H9 (cell line): ENCODE measurements around the gene PLEKHO1. TPM values are rescaled to one million over a fixed set of nuclear protein-coding genes. Genes with fewer than 3 reads are reported as not detected.
"Not testable (repeated sequence)": the region's sequence is repeated elsewhere in the genome, so short reads cannot be mapped to it uniquely, and the experiment has no call there.

Experiments
- DNase-seq: peaks from one replicate; pipeline ENCODE4 v3.0.0-alpha.2; 2017
- H2AFZ ChIP-seq: one replicate; pipeline ENCODE4 v1.6.1; 2013; ENCODE audit warnings: mild to moderate bottlenecking, low read length, control low read depth, moderate library complexity
- H2AK5ac ChIP-seq: 2 replicates; pipeline ENCODE4 v1.6.1; 2013; ENCODE audit warnings: low read length, control low read depth, mixed read lengths; ENCODE audit not compliant: insufficient read length
- H2BK120ac ChIP-seq: one replicate; pipeline ENCODE4 v1.6.1; 2013; ENCODE audit warnings: low read depth, mild to moderate bottlenecking, low read length, control low read depth, inconsistent platforms; ENCODE audit not compliant: poor library complexity, severe bottlenecking
- H2BK12ac ChIP-seq: 2 replicates; pipeline ENCODE4 v1.6.1; 2013; ENCODE audit warnings: low read length, control low read depth, mixed read lengths, low read depth; ENCODE audit not compliant: insufficient read length
- H2BK15ac ChIP-seq: 2 replicates; pipeline ENCODE4 v1.6.1; 2013; ENCODE audit warnings: low read depth, low read length, control low read depth
- H2BK20ac ChIP-seq: one replicate; pipeline ENCODE4 v1.6.1; 2013; ENCODE audit warnings: low read depth, mild to moderate bottlenecking, low read length, control low read depth, inconsistent platforms; ENCODE audit not compliant: poor library complexity, severe bottlenecking
- H2BK5ac ChIP-seq: 2 replicates; pipeline ENCODE4 v1.6.1; 2013; ENCODE audit warnings: low read length, control low read depth, mixed read lengths; ENCODE audit not compliant: insufficient read length
- H3K14ac ChIP-seq: 2 replicates; pipeline ENCODE4 v1.6.1; 2013; ENCODE audit warnings: low read length, control low read depth; ENCODE audit not compliant: insufficient read depth
- H3K18ac ChIP-seq: 2 replicates; pipeline ENCODE4 v1.6.1; 2013; ENCODE audit warnings: low read depth, mild to moderate bottlenecking, mixed read lengths, low read length, control low read depth; ENCODE audit not compliant: insufficient read length
- H3K23ac ChIP-seq: 2 replicates; pipeline ENCODE4 v1.6.1; 2013; ENCODE audit warnings: low read length, control low read depth, mixed read lengths, low read depth; ENCODE audit not compliant: insufficient read length
- H3K23me2 ChIP-seq: 2 replicates; pipeline ENCODE4 v1.6.1; 2013; ENCODE audit warnings: low read depth, mild to moderate bottlenecking, mixed read lengths, low read length, control low read depth; ENCODE audit not compliant: insufficient read length, poor library complexity, severe bottlenecking
- H3K27ac ChIP-seq: 2 replicates; pipeline ENCODE4 v1.5.1; 2013; ENCODE audit warnings: low read length, control low read depth, mixed read lengths, low read depth; ENCODE audit not compliant: insufficient read length
- H3K27me3 ChIP-seq: 2 replicates; pipeline ENCODE4 v1.6.1; 2013; ENCODE audit warnings: low read length, control low read depth, inconsistent platforms; ENCODE audit not compliant: insufficient read depth
- H3K4ac ChIP-seq: 2 replicates; pipeline ENCODE4 v1.6.1; 2013; ENCODE audit warnings: low read depth, mild to moderate bottlenecking, control low read depth, inconsistent platforms, low read length, moderate library complexity
- H3K4me1 ChIP-seq: 2 replicates; pipeline ENCODE4 v1.6.1; 2013; ENCODE audit warnings: low read length, control low read depth, inconsistent platforms; ENCODE audit not compliant: insufficient read depth
- H3K4me2 ChIP-seq: 2 replicates; pipeline ENCODE4 v1.6.1; 2013; ENCODE audit warnings: low read length, control low read depth, mixed read lengths; ENCODE audit not compliant: insufficient read length, insufficient read depth
- H3K56ac ChIP-seq: 2 replicates; pipeline ENCODE4 v1.6.1; 2013; ENCODE audit warnings: low read depth, mild to moderate bottlenecking, mixed read lengths, low read length, control low read depth; ENCODE audit not compliant: insufficient read length
- H3K79me1 ChIP-seq: 2 replicates; pipeline ENCODE4 v1.6.1; 2013; ENCODE audit warnings: low read depth, mild to moderate bottlenecking, moderate library complexity, low read length, control low read depth, inconsistent platforms; ENCODE audit not compliant: insufficient read depth, poor library complexity, severe bottlenecking
- H3K79me2 ChIP-seq: 2 replicates; pipeline ENCODE4 v1.6.1; 2013; ENCODE audit warnings: low read length, control low read depth, inconsistent platforms; ENCODE audit not compliant: insufficient read depth
- H3K9ac ChIP-seq: 2 replicates; pipeline ENCODE4 v1.6.1; 2013; ENCODE audit warnings: low read length, control low read depth, mixed read lengths; ENCODE audit not compliant: insufficient read length; ENCODE audit errors: extremely low read depth
- H3K9me3 ChIP-seq: one replicate; pipeline ENCODE4 v1.6.1; 2013; ENCODE audit warnings: low read depth, low read length, inconsistent platforms; ENCODE audit not compliant: control insufficient read depth
- H3T11ph ChIP-seq: one replicate; pipeline ENCODE4 v1.6.1; 2013; ENCODE audit warnings: mild to moderate bottlenecking, low read length, control low read depth, inconsistent platforms
- H4K20me1 ChIP-seq: one replicate; pipeline ENCODE4 v1.6.1; 2013; ENCODE audit not compliant: control insufficient read depth, insufficient read length, insufficient read depth
- H4K5ac ChIP-seq: 2 replicates; pipeline ENCODE4 v1.6.1; 2013; ENCODE audit warnings: low read depth, mild to moderate bottlenecking, mixed read lengths, low read length, control low read depth; ENCODE audit not compliant: insufficient read length
- H4K8ac ChIP-seq: replicated peaks from 2 replicates; pipeline ENCODE4 v1.6.1; 2013; ENCODE audit warnings: low read length, control low read depth, mixed read lengths, low read depth; ENCODE audit not compliant: insufficient read length
- H4K91ac ChIP-seq: 2 replicates; pipeline ENCODE4 v1.6.1; 2013; ENCODE audit warnings: low read depth, mild to moderate bottlenecking, moderate library complexity, mixed read lengths, low read length, control low read depth; ENCODE audit not compliant: insufficient read length
- H3K27ac Mint-ChIP-seq, 3 experiments: 2 replicates in 2 of 3; 3 replicates in 1 of 3; pipeline ENCODE4 v1.8.0; 2020 to 2021; ENCODE audit warnings: mixed read lengths in 3 of 3, mild to moderate bottlenecking in 1 of 3, moderate library complexity in 1 of 3
- H3K27me3 Mint-ChIP-seq: 2 replicates; pipeline ENCODE4 v1.8.0; 2021; ENCODE audit warnings: low read depth, mild to moderate bottlenecking, moderate library complexity, mixed read lengths
- H3K36me3 Mint-ChIP-seq, 3 experiments: 2 replicates in 2 of 3; 3 replicates in 1 of 3; pipeline ENCODE4 v1.8.0; 2020 to 2021; ENCODE audit warnings: low read depth in 3 of 3, mixed read lengths in 3 of 3; ENCODE audit not compliant: insufficient read depth in 1 of 3
- H3K4me1 Mint-ChIP-seq, 2 experiments: 2 replicates each; pipeline ENCODE4 v1.8.0; 2020; ENCODE audit warnings: mixed read lengths in 2 of 2
- H3K4me3 Mint-ChIP-seq, 2 experiments: 2 replicates in 1 of 2; 3 replicates in 1 of 2; pipeline ENCODE4 v1.8.0; 2020 to 2021; ENCODE audit warnings: mild to moderate bottlenecking in 2 of 2, mixed read lengths in 2 of 2, moderate library complexity in 1 of 2
- H3K9me3 Mint-ChIP-seq, 2 experiments: 2 replicates in 1 of 2; 3 replicates in 1 of 2; pipeline ENCODE4 v1.8.0; 2020; ENCODE audit warnings: mild to moderate bottlenecking in 2 of 2, mixed read lengths in 2 of 2, moderate library complexity in 1 of 2
- CTCF ChIP-seq: fragments of 200-600 bp; sonication (generic); conservative IDR thresholded peaks from 3 replicates; pipeline ENCODE4 v1.8.0; 2021; ENCODE audit warnings: antibody characterized with exemption, mild to moderate bottlenecking
- WGBS: extraction: QIAGEN DNeasy Blood & Tissue Kit; methylation state at CpG from one replicate; pipeline ENCODE4 v1.1.7; 2013; ENCODE audit warnings: missing lambda C conversion rate, low lambda C conversion rate, mixed read lengths; ENCODE audit not compliant: insufficient read length; ENCODE audit errors: extremely low coverage; 5-methylcytosine and 5-hydroxymethylcytosine counted together
- total RNA-seq: library from RNA; stranded (reverse); gene quantifications from 2 replicates; pipeline ENCODE4 v1.2.1, GENCODE V29; 2021

The PLEKHO1 gene
- total RNA-seq, 1 experiment from 2014 or later: 48.1 TPM

DNA sequence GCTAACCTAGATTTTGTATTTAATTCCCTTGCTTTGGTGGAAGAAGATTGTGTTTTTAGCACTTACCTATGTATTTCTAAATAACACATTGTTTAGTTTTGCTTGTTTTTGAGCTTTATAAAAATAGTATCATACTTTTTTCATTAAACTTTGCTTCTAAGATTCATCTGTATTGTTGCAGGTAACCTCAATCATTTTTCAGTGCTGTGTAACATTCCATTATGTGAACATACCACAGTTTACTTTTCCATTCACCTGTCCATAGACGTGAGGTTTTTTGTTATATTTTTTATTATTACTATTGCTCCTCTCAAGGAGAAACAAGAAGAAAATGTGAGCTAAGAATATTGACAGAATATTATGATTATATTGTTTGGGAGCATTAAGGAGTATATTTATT, 15.2 kb upstream of the PLEKHO1 start:
- no peak overlapping the region for H2AFZ ChIP-seq
- Mint-ChIP-seq H3K27ac (no peak overlapping the region), H3K36me3 (no peaks in the 10 kb centered on the region), H3K4me1 (no peaks in the 10 kb centered on the region), H3K9me3 (no peaks in the 10 kb centered on the region; a peak in 1 of 5 replicates), H3K27me3 (no peaks in the 10 kb centered on the region), H3K4me3 (no peak overlapping the region)
- no peak overlapping the region for H2BK120ac ChIP-seq
- no peaks in the 10 kb centered on the region for H3K23me2 ChIP-seq
- H3K79me2 ChIP-seq: no peaks in the 10 kb centered on the region
- H3K23ac ChIP-seq: no peak overlapping the region
- H3K9ac ChIP-seq: no peak overlapping the region
- H3K4ac ChIP-seq: no peak overlapping the region
- H2BK5ac ChIP-seq: no peak overlapping the region
- no peak overlapping the region for H3K14ac ChIP-seq
- H3K27ac ChIP-seq: no peak overlapping the region
- no peak overlapping the region for H4K8ac ChIP-seq
- no peak overlapping the region for H4K5ac ChIP-seq
- H3K9me3 ChIP-seq: no peaks in the 10 kb centered on the region
- no peaks in the 10 kb centered on the region for H4K20me1 ChIP-seq
- no peak overlapping the region for H2AK5ac ChIP-seq
- H4K91ac ChIP-seq: no peak overlapping the region
- H3K79me1 ChIP-seq: no peaks in the 10 kb centered on the region
- no peak for DNase-seq
- no peak overlapping the region for H2BK20ac ChIP-seq
- no CpG with 5 or more reads among the region's 1 CpG for WGBS
- no peak overlapping the region for H3K4me2 ChIP-seq
- H3K27me3 ChIP-seq: no peaks in the 10 kb centered on the region
- H3K56ac ChIP-seq: no peak overlapping the region
- H3K4me1 ChIP-seq: no peaks in the 10 kb centered on the region
- H2BK12ac ChIP-seq: no peak overlapping the region
- H3T11ph ChIP-seq: no peak overlapping the region
- no peak overlapping the region for H3K18ac ChIP-seq
- TF ChIP-seq CTCF: no peak
- H2BK15ac ChIP-seq: no peak overlapping the region

DNA sequence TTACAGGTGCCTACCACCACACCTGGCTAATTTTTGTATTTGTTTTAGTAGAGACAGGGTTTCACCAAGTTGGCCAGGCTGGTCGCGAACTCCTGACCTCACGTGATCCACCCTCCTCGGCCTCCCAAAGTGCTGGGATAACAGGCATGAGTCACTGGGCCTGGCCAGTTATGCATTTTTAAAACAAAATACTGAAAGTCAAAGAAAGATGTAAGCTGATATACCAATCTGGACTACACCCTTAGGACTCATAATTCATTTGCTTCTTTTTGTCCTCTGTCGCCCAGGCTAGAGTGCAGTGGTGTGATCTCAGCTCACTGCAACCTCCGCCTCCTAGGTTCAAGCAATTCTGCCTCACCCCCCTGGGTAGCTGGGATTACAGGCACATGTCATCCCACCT, 14.3 kb upstream of the PLEKHO1 start:
- not testable (repeated sequence) for H3K4me1 ChIP-seq, H3K18ac ChIP-seq, H3K4me2 ChIP-seq, DNase-seq, H3K4me1 Mint-ChIP-seq, H3K23me2 ChIP-seq, H4K91ac ChIP-seq, H3T11ph ChIP-seq, H3K4me3 Mint-ChIP-seq, H3K36me3 Mint-ChIP-seq, H3K9me3 Mint-ChIP-seq, H3K4ac ChIP-seq, H2BK120ac ChIP-seq, H4K8ac ChIP-seq, H2BK15ac ChIP-seq, H3K56ac ChIP-seq, H3K9ac ChIP-seq, H4K5ac ChIP-seq, H3K23ac ChIP-seq, H2BK20ac ChIP-seq, H3K27ac Mint-ChIP-seq, H3K27me3 Mint-ChIP-seq, H2AFZ ChIP-seq, H3K27ac ChIP-seq, H3K79me2 ChIP-seq, H3K27me3 ChIP-seq, H4K20me1 ChIP-seq, H3K9me3 ChIP-seq, H2BK5ac ChIP-seq, H2BK12ac ChIP-seq, H3K79me1 ChIP-seq, H3K14ac ChIP-seq, H2AK5ac ChIP-seq
- WGBS: no CpG with 5 or more reads among the region's 6 CpGs
